Karpas-422 (cell line): ENCODE results near the gene TXNDC12. TPM values are rescaled to one million over a fixed set of nuclear protein-coding genes. Genes with fewer than 3 reads are reported as not detected.

Experiments used
- DNase-seq: peaks from one replicate; pipeline ENCODE4 v3.0.0-alpha.2; 2015
- H2AFZ ChIP-seq: fragments of 200-600 bp; sonication (generic); 2 replicates; pipeline ENCODE4 v1.6.1; 2014; ENCODE audit warnings: antibody characterized with exemption, low read length, mixed read lengths
- H3K27ac ChIP-seq: fragments of 200-600 bp; sonication (generic); 2 replicates; pipeline ENCODE4 v1.5.1; 2014; ENCODE audit warnings: mild to moderate bottlenecking, low read length, moderate library complexity
- H3K27me3 ChIP-seq: fragments of 200-600 bp; sonication (generic); 2 replicates; pipeline ENCODE4 v1.6.1; 2014; ENCODE audit warnings: low read length, mixed read lengths
- H3K36me3 ChIP-seq: fragments of 200-600 bp; sonication (generic); 2 replicates; pipeline ENCODE4 v1.6.1; 2014; ENCODE audit warnings: low read length, mixed read lengths; ENCODE audit not compliant: insufficient read depth
- H3K4me1 ChIP-seq: fragments of 200-600 bp; sonication (generic); 2 replicates; pipeline ENCODE4 v1.6.1; 2014; ENCODE audit warnings: mild to moderate bottlenecking, low read length, mixed read lengths
- H3K4me2 ChIP-seq: fragments of 200-600 bp; sonication (generic); 2 replicates; pipeline ENCODE4 v1.6.1; 2014; ENCODE audit warnings: low read length, low read depth, mild to moderate bottlenecking; ENCODE audit not compliant: poor library complexity, severe bottlenecking
- H3K4me3 ChIP-seq: fragments of 200-600 bp; sonication (generic); 2 replicates; pipeline ENCODE4 v1.5.1; 2014; ENCODE audit warnings: mild to moderate bottlenecking, antibody characterized with exemption, low read length, mixed read lengths
- H3K79me2 ChIP-seq: fragments of 200-600 bp; sonication (generic); 2 replicates; pipeline ENCODE4 v1.6.1; 2014; ENCODE audit warnings: mild to moderate bottlenecking, low read length, mixed read lengths
- H3K9ac ChIP-seq: fragments of 200-600 bp; sonication (generic); 2 replicates; pipeline ENCODE4 v1.6.0; 2014; ENCODE audit warnings: low read length
- H3K9me2 ChIP-seq: fragments of 200-600 bp; sonication (generic), shearing (Covaris generic); replicated peaks from 2 replicates; pipeline ENCODE4 v1.6.0; 2014; ENCODE audit warnings: mild to moderate bottlenecking, low read length, moderate library complexity; ENCODE audit not compliant: insufficient read depth
- H3K9me3 ChIP-seq: fragments of 300-700, 200-600 bp; sonication (generic); 2 replicates; pipeline ENCODE4 v1.6.1; 2014; ENCODE audit warnings: low read length, mixed read lengths
- H4K20me1 ChIP-seq: fragments of 200-600 bp; sonication (generic); 2 replicates; pipeline ENCODE4 v1.6.1; 2014; ENCODE audit warnings: mild to moderate bottlenecking, antibody characterized with exemption, low read length, low read depth; ENCODE audit not compliant: insufficient read depth
- total RNA-seq: library from RNA; depleted of rRNA; stranded (reverse); fragments of >200 nt; shearing (Covaris generic); gene quantifications from 2 replicates; pipeline ENCODE4 v1.2.3, GENCODE V29; 2014; ENCODE audit warnings: low replicate concordance

TXNDC12 gene
- total RNA-seq, 1 experiment from 2014 or later = 39.2 TPM

GRCh38 chr1:52072291-52072690 lies 17.3 kb upstream of the TXNDC12 start:
- H3K79me2 ChIP-seq = peaks cover 81% of the 10 kb centered on the region
- no peak overlapping the region for H3K4me3 ChIP-seq
- peaks cover 10% of the 10 kb centered on the region for H4K20me1 ChIP-seq

GRCh38 chr1:52070704-52071103 lies 15.7 kb upstream of the TXNDC12 start:
- no peaks in the 10 kb centered on the region for H3K4me1 ChIP-seq
- no peak overlapping the region for H3K4me3 ChIP-seq
- no peak overlapping the region for H2AFZ ChIP-seq
- no peaks in the 10 kb centered on the region for H3K9me2 ChIP-seq
- no peaks in the 10 kb centered on the region for H3K9me3 ChIP-seq
- H3K9ac ChIP-seq = no peak overlapping the region
- H3K79me2 ChIP-seq = peaks cover 78% of the 10 kb centered on the region
- no peak for DNase-seq
- no peaks in the 10 kb centered on the region for H3K27me3 ChIP-seq
- H3K27ac ChIP-seq = no peak overlapping the region
- peaks cover 33% of the 10 kb centered on the region for H3K36me3 ChIP-seq
- no peak overlapping the region for H3K4me2 ChIP-seq
- H4K20me1 ChIP-seq = peaks cover 10% of the 10 kb centered on the region

More at GRCh38 chr1:52072291-52072690, 17.3 kb upstream of the TXNDC12 start:
- no peaks in the 10 kb centered on the region for H3K27me3 ChIP-seq
- H3K4me1 ChIP-seq = no peaks in the 10 kb centered on the region
- no peak overlapping the region for H3K27ac ChIP-seq
- H3K9me3 ChIP-seq = no peaks in the 10 kb centered on the region
- H3K36me3 ChIP-seq = peaks cover 23% of the 10 kb centered on the region
- no peaks in the 10 kb centered on the region for H3K9me2 ChIP-seq
- DNase-seq = no peak
- H3K4me2 ChIP-seq = no peak overlapping the region
- no peak overlapping the region for H2AFZ ChIP-seq
- no peak overlapping the region for H3K9ac ChIP-seq

GRCh38 chr1:52063192-52063591 lies 8.2 kb upstream of the TXNDC12 start:
- Histone ChIP-seq H3K4me1 (peaks cover 9% of the 10 kb centered on the region), H3K9me3 (no peaks in the 10 kb centered on the region), H3K4me2 (no peak overlapping the region), H4K20me1 (peaks cover 7% of the 10 kb centered on the region), H3K4me3 (no peak overlapping the region), H2AFZ (no peak overlapping the region), H3K79me2 (peaks cover 88% of the 10 kb centered on the region), H3K36me3 (peaks cover 64% of the 10 kb centered on the region; the same call in 1 of the 2 replicates), H3K27ac (no peak overlapping the region), H3K27me3 (no peaks in the 10 kb centered on the region), H3K9ac (no peak overlapping the region), H3K9me2 (no peaks in the 10 kb centered on the region)
- DNase-seq = no peak

GRCh38 chr1:52060822-52061221 lies 5.8 kb upstream of the TXNDC12 start:
- no peak for DNase-seq
- H2AFZ ChIP-seq = no peak overlapping the region
- no peaks in the 10 kb centered on the region for H3K9me3 ChIP-seq
- H3K27ac ChIP-seq = no peak overlapping the region
- peaks cover 21% of the 10 kb centered on the region for H3K4me1 ChIP-seq
- no peak overlapping the region for H3K4me2 ChIP-seq
- H3K9ac ChIP-seq = no peak overlapping the region
- no peak overlapping the region for H3K4me3 ChIP-seq
- no peaks in the 10 kb centered on the region for H3K9me2 ChIP-seq
- H3K36me3 ChIP-seq = peaks cover 46% of the 10 kb centered on the region; the same call in 1 of the 2 replicates
- no peaks in the 10 kb centered on the region for H3K27me3 ChIP-seq
- H4K20me1 ChIP-seq = peaks cover 12% of the 10 kb centered on the region; the same call in 1 of the 2 replicates
- H3K79me2 ChIP-seq = peaks cover 90% of the 10 kb centered on the region

GRCh38 chr1:52059888-52060287 lies 4.9 kb upstream of the TXNDC12 start:
- peaks cover 40% of the 10 kb centered on the region; the same call in 1 of the 2 replicates for H3K36me3 ChIP-seq
- peak overlapping the region; percentile 7 for H3K4me2 ChIP-seq
- H3K9me2 ChIP-seq = no peaks in the 10 kb centered on the region
- no peaks in the 10 kb centered on the region for H3K27me3 ChIP-seq
- DNase-seq = no peak
- H3K9ac ChIP-seq = no peak overlapping the region
- no peaks in the 10 kb centered on the region for H3K9me3 ChIP-seq
- H3K4me3 ChIP-seq = no peak overlapping the region
- H2AFZ ChIP-seq = no peak overlapping the region
- H3K79me2 ChIP-seq = peaks cover 90% of the 10 kb centered on the region
- peaks cover 21% of the 10 kb centered on the region for H3K4me1 ChIP-seq
- no peak overlapping the region for H3K27ac ChIP-seq
- H4K20me1 ChIP-seq = peaks cover 12% of the 10 kb centered on the region; the same call in 1 of the 2 replicates

- Histone ChIP-seq H3K27ac (no peak overlapping the region; the same call in 1 of the 2 replicates), H3K36me3 (peaks cover 34% of the 10 kb centered on the region; the same call in 1 of the 2 replicates), H4K20me1 (peaks cover 12% of the 10 kb centered on the region; the same call in 1 of the 2 replicates), H3K9me3 (no peaks in the 10 kb centered on the region), H3K79me2 (peaks cover 90% of the 10 kb centered on the region), H3K9me2 (no peaks in the 10 kb centered on the region), H2AFZ (no peak overlapping the region), H3K4me1 (peaks cover 21% of the 10 kb centered on the region), H3K27me3 (no peaks in the 10 kb centered on the region), H3K4me2 (peak overlapping the region; percentile 7), H3K9ac (no peak overlapping the region), H3K4me3 (no peak overlapping the region)
- DNase-seq = no peak
Measured at GRCh38 chr1:52059321-52059720, 4.3 kb upstream of the TXNDC12 start.

- H3K27me3 ChIP-seq = no peaks in the 10 kb centered on the region
- DNase-seq = no peak
- H3K4me2 ChIP-seq = peak overlapping the region; percentile 84
- H3K9me3 ChIP-seq = no peaks in the 10 kb centered on the region
- H3K27ac ChIP-seq = peak overlapping the region; percentile 60; the same call in 1 of the 2 replicates
- no peak overlapping the region for H2AFZ ChIP-seq
- H3K36me3 ChIP-seq = peaks cover 23% of the 10 kb centered on the region; the same call in 1 of the 2 replicates
- peak overlapping the region; percentile 91 for H3K4me3 ChIP-seq
- peak overlapping the region; percentile 91; the same call in 1 of the 2 replicates for H3K9ac ChIP-seq
- H4K20me1 ChIP-seq = peaks cover 8% of the 10 kb centered on the region; the same call in 1 of the 2 replicates
- H3K79me2 ChIP-seq = peaks cover 90% of the 10 kb centered on the region
- H3K4me1 ChIP-seq = peaks cover 30% of the 10 kb centered on the region
- no peaks in the 10 kb centered on the region for H3K9me2 ChIP-seq
Measured at GRCh38 chr1:52057876-52058415, 3.0 kb upstream of the TXNDC12 start.

GRCh38 chr1:52057255-52057654 lies 2.3 kb upstream of the TXNDC12 start:
- Histone ChIP-seq H3K27me3 (no peaks in the 10 kb centered on the region), H3K79me2 (peaks cover 90% of the 10 kb centered on the region), H3K4me1 (peaks cover 30% of the 10 kb centered on the region), H3K36me3 (peaks cover 16% of the 10 kb centered on the region; the same call in 1 of the 2 replicates), H2AFZ (no peak overlapping the region), H3K9me3 (no peaks in the 10 kb centered on the region), H3K27ac (peak overlapping the region; percentile 60), H4K20me1 (peaks cover 8% of the 10 kb centered on the region; the same call in 1 of the 2 replicates), H3K9ac (peak overlapping the region; percentile 91), H3K4me2 (peak overlapping the region; percentile 84), H3K9me2 (no peaks in the 10 kb centered on the region), H3K4me3 (peak overlapping the region; percentile 91)
- DNase-seq = no peak
